GM23248 (cell line): Measurements from ENCODE around the gene HRK.

Experiments
- EZH2 ChIP-seq: fragments of 200-600 bp; sonication (generic); IDR thresholded peaks from 2 replicates; pipeline ENCODE4 v1.6.1; 2018; ENCODE audit warnings: antibody characterized with exemption, mild to moderate bottlenecking; ENCODE audit not compliant: insufficient read depth, poor library complexity, severe bottlenecking
- EZH2phosphoT487 ChIP-seq: fragments of 200-600 bp; sonication (generic); IDR thresholded peaks from 2 replicates; pipeline ENCODE4 v1.6.1; 2018; ENCODE audit warnings: antibody characterized with exemption, moderate library complexity, mild to moderate bottlenecking, low read depth; ENCODE audit not compliant: insufficient read depth

- TF ChIP-seq EZH2 = no peak
- no peak for TF ChIP-seq EZH2phosphoT487
Observed at GRCh38 chr12:116880817-116881324, 370 bp downstream of the HRK start.
